Suprapubic skin (tissue), 4 donors: ENCODE results near the gene HORMAD2. TPM values are rescaled to one million over a fixed set of nuclear protein-coding genes. Genes with fewer than 3 reads are reported as not detected.

Experiments
- DNase-seq, 2 donors: peaks; one replicate each; pipeline ENCODE4 v3.0.0-alpha.2; 2019; ENCODE audit warnings: low spot score in 2 of 2
- H3K27ac ChIP-seq: fragments of 200-600 bp; sonication (generic); one replicate; pipeline ENCODE4 v1.5.1; 2019
- H3K27me3 ChIP-seq: fragments of 200-600 bp; sonication (generic); one replicate; pipeline ENCODE4 v1.5.1; 2019
- H3K36me3 ChIP-seq: fragments of 200-600 bp; sonication (generic); one replicate; pipeline ENCODE4 v1.5.1; 2019
- H3K4me1 ChIP-seq: fragments of 200-600 bp; sonication (generic); one replicate; pipeline ENCODE4 v1.5.1; 2019
- H3K4me3 ChIP-seq: fragments of 200-600 bp; sonication (generic); one replicate; pipeline ENCODE4 v1.5.1; 2019; ENCODE audit warnings: mild to moderate bottlenecking
- H3K9me3 ChIP-seq: fragments of 200-600 bp; sonication (generic); one replicate; pipeline ENCODE4 v1.5.1; 2019
- CTCF ChIP-seq, 2 donors: fragments of 200-600 bp in 1 of 2; fragments of 450-650 bp in 1 of 2; sonication (generic) in 1 of 2; IDR thresholded peaks; one replicate each; pipeline ENCODE4 v1.5.1; 2016 to 2019; ENCODE audit warnings: antibody characterized with exemption in 2 of 2, mild to moderate bottlenecking in 1 of 2, moderate library complexity in 1 of 2
- EP300 ChIP-seq: sonication (generic); formaldehyde crosslinking; IDR thresholded peaks from one replicate; pipeline ENCODE4 v1.6.1; 2017; ENCODE audit warnings: antibody characterized with exemption
- POLR2A ChIP-seq, 2 donors: fragments of 450-650 bp; IDR thresholded peaks; one replicate each; pipeline ENCODE4 v1.6.1; 2017; ENCODE audit warnings: antibody characterized with exemption in 2 of 2, mild to moderate bottlenecking in 2 of 2, moderate library complexity in 2 of 2
- POLR2AphosphoS5 ChIP-seq, 3 donors: sonication (generic); formaldehyde crosslinking; IDR thresholded peaks; one replicate each; pipeline ENCODE4 v1.6.1; 2017; ENCODE audit warnings: antibody characterized with exemption in 3 of 3
- WGBS: methylation state at CpG from one replicate; pipeline ENCODE4 v1.1.5; 2018; 5-methylcytosine and 5-hydroxymethylcytosine counted together
- total RNA-seq, 4 donors: library from RNA; depleted of rRNA; stranded (reverse); fragments of >200 nt; gene quantifications; one replicate each; pipeline ENCODE4 v1.1.0, GENCODE V29; 2016

HORMAD2 gene
- total RNA-seq, 4 donors from 2014 or later, result not detected

DNA sequence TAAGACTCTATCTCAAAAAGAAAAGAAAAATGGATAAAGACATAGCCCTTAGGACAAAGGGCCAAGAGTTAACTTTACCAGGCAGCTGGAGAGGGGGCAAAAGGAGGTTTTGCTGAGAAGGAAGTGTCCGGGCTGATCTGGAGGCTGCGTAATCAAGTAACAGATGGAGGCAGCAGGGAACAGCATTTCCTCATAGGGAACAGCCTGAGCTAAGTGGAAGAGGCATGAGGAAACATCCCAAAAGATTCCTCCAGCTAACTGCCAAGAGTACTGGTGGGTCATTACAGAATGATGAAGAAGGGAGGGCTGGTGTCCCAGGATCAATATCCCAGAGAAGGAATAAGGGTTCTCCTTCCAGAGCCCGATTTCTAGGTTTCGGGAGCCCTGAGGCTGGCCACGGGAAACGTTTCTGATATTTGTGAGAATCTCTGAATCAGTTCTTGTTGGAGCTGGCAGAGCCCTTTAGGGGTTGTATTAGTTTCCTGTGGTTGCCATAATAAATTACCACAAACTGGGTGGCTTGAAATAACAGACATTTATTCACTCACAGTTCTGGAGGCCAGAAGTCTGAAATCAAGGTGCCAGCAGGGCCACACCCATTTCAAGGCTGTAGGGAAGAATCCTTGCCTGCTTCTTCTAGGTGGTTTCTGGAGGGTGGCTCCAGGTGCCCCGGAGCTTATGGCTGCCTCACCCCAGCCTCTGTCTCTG, 145.1 kb downstream of the HORMAD2 start:
- no peak for TF ChIP-seq POLR2A (IDR thresholded peaks at IDR 0.05)
- TF ChIP-seq CTCF (IDR thresholded peaks at IDR 0.05), result no peak
- TF ChIP-seq POLR2AphosphoS5 (IDR thresholded peaks at IDR 0.05), result no peak
- no peak for TF ChIP-seq EP300
- Histone ChIP-seq H3K36me3 (no peaks in the 10 kb centered on the region), H3K9me3 (no peaks in the 10 kb centered on the region), H3K27ac (peak overlapping the region; percentile 34), H3K4me1 (peaks cover 19% of the 10 kb centered on the region), H3K4me3 (no peak overlapping the region), H3K27me3 (peaks cover 4% of the 10 kb centered on the region)
- no peak for DNase-seq
- 50% methylated on average over 7 of the region's 7 CpGs for WGBS

DNA sequence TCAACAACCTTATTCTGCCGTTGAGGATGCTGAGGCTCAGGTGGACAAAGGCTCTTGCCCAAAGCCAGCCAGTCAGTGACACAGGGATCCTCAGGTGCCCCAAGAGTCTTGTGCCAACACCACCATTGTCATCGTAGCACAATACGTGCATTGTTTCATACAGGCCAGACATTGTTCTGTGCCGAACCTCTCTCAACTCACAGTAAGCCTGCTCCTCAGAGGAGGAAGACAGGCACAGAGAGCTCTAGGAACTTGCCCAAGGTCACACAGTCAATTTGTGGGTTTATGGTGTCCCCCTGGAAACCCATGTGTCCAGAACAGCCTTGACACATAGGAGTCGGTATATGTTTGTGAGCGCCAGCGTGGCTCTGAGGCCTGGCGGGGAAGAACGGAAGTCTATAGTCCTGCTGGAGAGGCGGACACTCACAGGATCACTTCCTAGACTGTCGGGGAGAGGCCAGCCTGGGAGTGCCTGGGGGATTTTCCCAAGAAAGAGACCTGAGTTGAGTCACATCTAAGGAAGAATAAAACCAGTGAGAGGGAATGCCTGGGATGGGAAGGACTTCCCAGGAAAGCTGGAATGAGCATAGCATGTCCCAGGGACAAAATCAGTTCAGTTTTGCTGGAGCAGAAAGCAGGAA, 146.0 kb downstream of the HORMAD2 start:
- DNase-seq, result no peak
- H3K4me1 ChIP-seq, result peaks cover 19% of the 10 kb centered on the region
- H3K9me3 ChIP-seq, result no peaks in the 10 kb centered on the region
- WGBS, result 62% methylated on average over 11 of the region's 11 CpGs
- TF ChIP-seq CTCF (IDR thresholded peaks at IDR 0.05), result no peak
- TF ChIP-seq POLR2A (IDR thresholded peaks at IDR 0.05), result no peak
- TF ChIP-seq POLR2AphosphoS5 (IDR thresholded peaks at IDR 0.05), result no peak
- TF ChIP-seq EP300, result no peak
- peak overlapping the region; percentile 34 for H3K27ac ChIP-seq
- H3K4me3 ChIP-seq, result no peak overlapping the region
- H3K27me3 ChIP-seq, result peaks cover 4% of the 10 kb centered on the region
- no peaks in the 10 kb centered on the region for H3K36me3 ChIP-seq

Other genes starting within 250 kb of the HORMAD2 start
- gene ASCC2, start 242.2 kb upstream of the HORMAD2 start, total RNA-seq, result 10 to 100 TPM; 35.6 to 57.3 (median 43.2) TPM
- gene MTMR3, start 197.3 kb upstream of the HORMAD2 start, total RNA-seq, result 100 to 1,000 TPM in 1 of 4 donors, 10 to 100 TPM in 3; 57.8 to 136 (median 66.0) TPM
- gene LIF, start 166.3 kb downstream of the HORMAD2 start, total RNA-seq, result 10 to 100 TPM in 1 of 4 donors, 1 to 10 TPM in 3; 4.2 to 15.3 (median 8.5) TPM
- under 1 TPM in 1 of 4 donors, not detected in 3; 0.34 TPM for gene OSM, start 186.4 kb downstream of the HORMAD2 start, total RNA-seq
- gene CASTOR1, start 209.0 kb downstream of the HORMAD2 start, total RNA-seq, result 10 to 100 TPM; 16.3 to 22.8 (median 20.6) TPM
- gene TBC1D10A, start 246.5 kb downstream of the HORMAD2 start, total RNA-seq, result 10 to 100 TPM; 38.3 to 49.2 (median 43.0) TPM